GM19023 (cell line): ENCODE measurements around the gene FAM20B.

Experiments
- ATAC-seq: cut with Tn5 transposase; IDR thresholded peaks from one replicate; pipeline ENCODE4 v1.9.1; 2021; ENCODE audit warnings: mild to moderate bottlenecking, moderate library complexity; ENCODE audit not compliant: unreplicated experiment

FAM20B gene

GRCh38 chr1:179090923-179091322 lies 65.2 kb downstream of the FAM20B start:
- ATAC-seq = no peak

- no peak for ATAC-seq
These were observed 66.0 kb downstream of the FAM20B start for GRCh38 chr1:179091691-179092165.

GRCh38 chr1:179092896-179093461 lies 67.3 kb downstream of the FAM20B start:
- ATAC-seq = no peak

GRCh38 chr1:179094818-179095217 lies 69.1 kb downstream of the FAM20B start:
- ATAC-seq = no peak

GRCh38 chr1:179095377-179095776 lies 69.7 kb downstream of the FAM20B start:
- no peak for ATAC-seq

GRCh38 chr1:179095924-179096323 lies 70.2 kb downstream of the FAM20B start:
- ATAC-seq = no peak

GRCh38 chr1:179099891-179100290 lies 74.2 kb downstream of the FAM20B start:
- no peak for ATAC-seq

GRCh38 chr1:179101566-179101965 lies 75.9 kb downstream of the FAM20B start:
- no peak for ATAC-seq

- ATAC-seq = no peak
These were observed 78.3 kb downstream of the FAM20B start for GRCh38 chr1:179103999-179104398.

- ATAC-seq = no peak
These were observed 79.0 kb downstream of the FAM20B start for GRCh38 chr1:179104611-179105250.

GRCh38 chr1:179105393-179105792 lies 79.7 kb downstream of the FAM20B start:
- ATAC-seq = no peak

- no peak for ATAC-seq
These were observed 82.3 kb downstream of the FAM20B start for GRCh38 chr1:179107706-179108629.

- no peak for ATAC-seq
These were observed 83.0 kb downstream of the FAM20B start for GRCh38 chr1:179108644-179109043.

- no peak for ATAC-seq
These were observed 89.5 kb downstream of the FAM20B start for GRCh38 chr1:179115181-179115580.

GRCh38 chr1:179119513-179119912 lies 93.8 kb downstream of the FAM20B start:
- no peak for ATAC-seq

GRCh38 chr1:179120736-179121135 lies 95.0 kb downstream of the FAM20B start:
- ATAC-seq = no peak

GRCh38 chr1:179121159-179121938 lies 95.7 kb downstream of the FAM20B start:
- ATAC-seq = no peak

- ATAC-seq = no peak
These were observed 99.2 kb downstream of the FAM20B start for GRCh38 chr1:179124873-179125272.
